Measurements from ENCODE around the gene NKX1-1.

NKX1-1 gene

GRCh38 chr4:1416051-1416947 is 10.1 kb upstream of the NKX1-1 start:
- DNase-seq = no peak

DNA sequence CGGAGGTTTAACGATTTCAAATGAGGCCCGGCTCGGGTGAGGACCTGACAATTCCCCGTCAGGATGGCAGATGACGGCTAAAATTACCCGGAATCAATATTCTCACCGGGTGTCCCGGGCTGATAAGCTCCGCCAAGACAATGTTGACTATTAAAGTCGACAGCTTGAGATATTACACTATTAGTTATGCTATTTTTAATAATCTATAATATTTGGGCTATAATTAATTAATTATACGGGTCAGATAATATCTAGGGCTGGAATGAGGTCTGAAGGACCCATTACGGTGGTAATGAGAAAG is 9.4 kb upstream of the NKX1-1 start:
- DNase-seq = no peak

DNA sequence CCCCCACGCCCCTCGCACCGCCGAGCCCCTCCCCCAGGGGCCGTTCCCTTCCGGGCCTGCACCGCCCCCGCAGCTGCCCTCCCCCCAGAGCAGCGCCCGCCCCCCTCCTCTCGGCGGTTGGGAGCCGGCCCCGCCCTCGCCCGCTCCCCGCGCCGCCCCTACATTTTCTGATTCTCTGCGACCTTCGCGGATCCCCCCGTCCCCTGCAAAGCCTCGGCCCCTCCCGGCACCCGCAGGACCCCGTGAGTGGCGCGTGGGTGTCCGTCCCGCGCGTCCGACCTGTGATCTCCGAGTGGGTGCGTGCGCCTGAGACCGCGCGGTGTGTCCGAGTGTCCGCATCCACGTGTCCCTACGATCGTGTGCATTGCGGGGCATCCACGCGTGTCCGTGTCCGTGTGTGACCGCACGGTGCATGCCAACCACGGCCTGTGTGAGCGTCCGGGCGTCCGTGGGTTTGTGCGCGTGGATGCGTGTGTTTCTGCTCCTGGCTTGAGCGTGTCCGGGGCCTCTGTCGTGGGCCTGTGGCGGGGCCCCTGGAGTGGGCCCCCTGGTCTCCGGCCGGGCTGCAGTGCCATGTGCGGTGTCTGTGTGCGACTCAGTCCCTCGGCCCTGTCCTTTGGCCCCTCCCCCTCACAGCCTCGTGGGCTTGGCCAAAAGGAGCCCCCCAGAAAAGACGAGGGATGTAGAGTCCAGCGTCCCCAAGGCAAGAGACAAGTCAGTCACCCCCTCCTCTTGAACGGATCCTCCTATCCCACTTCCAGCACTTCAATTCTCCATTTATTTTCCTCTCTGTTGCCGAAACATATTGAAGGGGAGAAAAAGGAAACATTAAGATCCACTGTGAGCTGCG is 8.8 kb upstream of the NKX1-1 start:
- DNase-seq = no peak

- no peak for DNase-seq
These were observed 7.6 kb upstream of the NKX1-1 start for GRCh38 chr4:1413687-1414479.

DNA sequence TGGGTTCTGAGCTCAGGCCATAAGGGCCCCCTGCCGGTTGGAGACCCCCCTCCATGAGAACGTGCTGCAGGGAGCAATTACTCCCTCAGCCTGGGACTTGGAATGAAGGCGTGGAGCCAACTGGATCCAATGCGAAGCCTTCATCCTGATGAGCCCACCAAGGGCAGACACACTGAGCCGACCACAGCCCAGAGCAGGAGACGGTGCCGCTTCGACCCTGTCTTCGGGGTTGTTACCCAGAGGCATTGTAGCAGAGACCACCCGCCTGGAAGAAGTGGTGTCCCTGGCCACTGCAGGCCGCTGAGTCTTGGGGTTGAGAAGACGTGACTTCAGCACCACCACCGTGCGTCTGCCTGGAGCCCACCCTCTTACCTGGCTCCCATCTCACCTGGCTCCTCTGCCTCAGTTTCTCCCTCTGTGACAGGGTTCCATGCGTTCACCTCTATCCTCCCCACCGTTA is 7.0 kb upstream of the NKX1-1 start:
- peak; percentile 4 for DNase-seq

GRCh38 chr4:1412376-1413203 is 6.3 kb upstream of the NKX1-1 start:
- no peak for DNase-seq

DNA sequence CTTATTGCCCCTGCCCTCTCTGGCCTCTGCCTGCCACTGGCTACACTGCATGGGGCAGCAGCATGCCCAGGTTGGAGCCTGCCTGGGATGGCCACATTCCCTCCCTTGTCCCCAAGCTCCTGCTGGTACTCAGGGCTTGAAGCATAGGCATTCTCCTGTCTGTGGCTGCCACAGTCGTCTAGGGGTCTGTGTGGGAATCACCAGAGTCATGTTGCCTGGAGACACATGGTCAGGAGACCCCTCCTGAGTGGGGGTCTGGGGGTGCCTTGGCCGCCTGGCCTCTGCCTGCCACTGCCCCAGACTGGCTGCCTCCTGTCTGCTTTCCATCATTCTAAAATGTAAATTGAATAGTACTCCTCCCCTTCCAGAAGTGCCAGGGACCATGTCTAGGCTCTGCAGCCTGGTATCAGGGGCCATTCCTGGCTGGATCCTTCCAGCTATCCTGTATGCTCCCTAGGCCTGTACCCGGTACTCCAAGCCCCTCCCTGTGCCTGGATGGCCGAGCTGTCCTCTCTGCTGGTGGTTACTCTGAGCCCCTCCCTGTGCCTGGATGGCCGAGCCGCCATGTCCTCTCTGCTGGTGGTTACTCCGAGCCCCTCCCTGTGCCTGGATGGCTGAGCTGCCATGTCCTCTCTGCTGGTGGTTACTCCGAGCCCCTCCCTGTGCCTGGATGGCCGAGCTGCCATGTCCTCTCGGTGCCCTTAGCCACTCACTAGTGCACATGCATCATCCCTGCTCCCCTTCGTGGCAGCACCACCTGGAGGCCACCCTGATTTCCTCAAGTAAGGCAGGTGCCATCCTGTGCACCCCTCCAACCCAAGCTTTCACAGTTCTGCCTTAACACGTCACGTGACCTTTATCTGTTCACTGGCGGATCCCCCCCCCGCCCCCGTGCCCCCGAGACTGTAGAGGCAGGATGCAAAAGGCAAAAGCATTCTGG is 5.5 kb upstream of the NKX1-1 start:
- DNase-seq = peak; percentile 6

DNA sequence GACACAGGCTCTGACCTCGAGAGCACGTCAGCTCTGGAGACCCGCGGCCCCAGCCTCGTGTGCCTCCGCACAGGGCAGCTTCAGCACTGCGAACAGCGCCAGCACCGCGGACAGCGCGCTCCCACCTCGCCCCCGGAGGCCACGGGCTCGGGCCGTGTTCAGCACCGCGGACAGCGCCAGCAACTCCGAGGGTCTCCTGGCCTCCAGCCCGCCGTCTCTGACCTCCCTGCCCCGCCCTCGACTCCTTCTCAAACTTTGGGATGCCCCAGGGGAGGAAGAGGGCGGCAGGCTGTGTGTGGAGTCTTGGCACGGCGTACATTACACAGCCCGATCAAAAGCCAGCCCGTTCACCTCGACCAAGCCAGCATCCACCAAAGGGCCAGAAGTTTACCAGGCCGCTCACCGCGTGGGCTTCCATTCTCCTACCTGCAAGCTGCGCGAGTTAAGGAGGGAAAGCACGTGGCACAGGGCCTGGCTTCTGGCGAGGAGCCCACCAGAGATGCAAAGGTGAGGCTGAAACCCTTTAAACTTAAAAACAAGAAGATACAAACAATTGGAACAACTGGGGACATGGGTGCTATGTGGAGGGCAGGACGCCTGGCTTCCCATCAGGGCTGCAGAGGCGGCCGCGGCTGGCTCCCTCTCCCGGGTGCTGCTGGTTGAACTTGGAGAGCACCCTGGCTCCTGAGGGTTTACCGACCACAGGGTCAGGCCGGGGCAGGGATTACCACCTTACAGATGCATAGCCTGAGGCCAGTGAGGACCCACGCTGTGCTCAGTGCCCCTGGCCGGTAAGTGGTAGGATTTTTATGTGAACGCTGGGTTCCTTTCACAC is 4.5 kb upstream of the NKX1-1 start:
- no peak for DNase-seq

DNA sequence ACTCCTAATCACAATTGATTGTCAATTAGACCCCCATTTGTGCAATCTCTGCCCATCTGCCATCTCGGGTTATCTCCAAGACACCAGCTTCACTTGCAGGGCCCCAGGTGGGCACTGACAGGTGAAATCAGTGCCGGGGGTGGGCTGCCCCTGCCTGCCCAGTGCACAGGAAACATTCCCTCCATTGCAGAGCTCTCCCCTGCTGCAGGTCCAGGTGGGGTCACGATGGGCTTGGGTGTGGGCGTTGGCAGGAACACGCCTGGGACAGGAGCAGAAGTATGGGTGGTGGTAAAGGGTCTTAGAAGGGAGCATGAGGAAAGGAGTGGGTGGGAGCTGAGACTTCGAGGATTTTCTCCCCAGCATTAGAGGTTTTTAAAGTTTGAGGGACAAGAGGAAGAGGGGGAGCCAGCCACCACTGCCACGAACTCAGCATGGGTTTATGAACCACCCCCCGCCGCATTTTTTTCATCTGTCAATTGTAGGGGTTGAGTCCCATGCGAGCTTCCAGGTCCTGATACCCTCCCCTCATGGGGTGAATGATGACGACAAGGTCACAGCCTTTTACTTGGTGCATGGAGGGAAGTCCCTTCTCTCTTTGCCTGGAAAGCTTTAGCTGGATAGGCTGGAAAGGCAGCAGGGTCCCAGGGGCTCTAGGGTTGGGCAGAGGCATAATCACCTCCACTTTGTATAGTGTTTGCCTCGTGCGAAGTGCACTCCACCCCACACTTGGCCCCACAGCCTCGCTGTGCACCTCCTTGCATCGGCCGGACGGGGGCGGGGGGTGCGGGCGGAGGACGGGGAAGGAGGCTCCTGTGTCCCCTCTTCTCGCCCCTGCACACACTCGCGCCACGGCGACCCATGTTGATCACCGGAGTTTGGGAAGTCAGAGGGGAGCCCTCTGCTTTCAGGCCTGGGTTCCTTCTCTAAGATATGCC is 3.5 kb upstream of the NKX1-1 start:
- no peak for DNase-seq

GRCh38 chr4:1409079-1409478 is 2.8 kb upstream of the NKX1-1 start:
- DNase-seq = no peak

DNA sequence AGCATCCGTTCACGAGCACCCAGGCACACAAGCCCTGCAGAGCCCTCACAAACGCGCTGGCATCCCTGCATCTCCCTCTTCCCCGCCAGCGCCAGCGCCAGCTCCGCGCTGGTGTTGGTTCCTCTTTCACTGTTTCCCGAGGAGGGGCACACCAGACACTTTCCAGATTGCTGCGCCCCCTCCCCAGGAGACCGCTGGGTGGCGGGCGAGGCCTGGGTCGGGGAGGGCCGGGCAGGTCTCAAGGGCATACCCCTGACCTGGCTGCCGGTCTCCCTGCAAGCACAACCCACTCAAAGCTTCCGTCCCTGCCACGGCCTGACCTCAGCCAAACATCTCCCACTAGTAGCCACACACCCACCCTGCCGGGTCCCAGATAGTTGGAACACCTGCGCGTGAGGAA is 2.2 kb upstream of the NKX1-1 start:
- no peak for DNase-seq

DNA sequence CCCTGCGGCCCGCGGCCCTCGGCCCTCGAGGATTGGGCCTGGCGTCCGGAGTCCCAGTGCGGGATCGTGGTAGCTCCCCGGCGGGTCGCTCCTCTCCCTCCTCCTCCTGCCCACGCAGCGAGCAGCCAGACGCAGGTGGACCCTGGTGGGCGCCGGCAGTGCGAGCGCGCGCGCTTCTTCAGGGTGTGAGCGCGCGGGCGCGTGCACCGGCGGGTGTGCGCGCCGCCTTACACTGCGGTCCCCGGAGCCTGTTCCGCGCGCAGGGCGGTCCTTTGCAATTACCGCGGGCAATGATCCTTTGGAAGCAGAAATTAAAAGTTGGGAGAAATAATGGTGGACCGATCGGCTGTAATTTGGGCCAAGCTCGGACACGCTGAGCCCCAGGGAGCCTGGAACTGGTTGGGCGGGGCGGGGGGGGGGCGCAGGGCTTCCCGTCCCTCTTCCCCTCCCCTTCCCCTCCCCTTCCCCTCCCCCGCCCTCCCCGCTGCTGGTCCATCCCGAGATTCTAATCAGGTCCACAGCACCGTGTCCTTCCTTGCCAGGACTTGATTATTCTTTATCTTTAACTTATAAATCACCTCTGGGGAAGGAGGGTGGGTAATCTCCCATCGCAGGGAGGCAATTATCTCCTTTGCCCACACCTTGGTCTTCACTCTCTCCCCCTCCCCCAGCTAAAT is 1.6 kb upstream of the NKX1-1 start:
- no peak for DNase-seq

- DNase-seq = no peak
These were observed 877 bp upstream of the NKX1-1 start for GRCh38 chr4:1406981-1407656.

DNA sequence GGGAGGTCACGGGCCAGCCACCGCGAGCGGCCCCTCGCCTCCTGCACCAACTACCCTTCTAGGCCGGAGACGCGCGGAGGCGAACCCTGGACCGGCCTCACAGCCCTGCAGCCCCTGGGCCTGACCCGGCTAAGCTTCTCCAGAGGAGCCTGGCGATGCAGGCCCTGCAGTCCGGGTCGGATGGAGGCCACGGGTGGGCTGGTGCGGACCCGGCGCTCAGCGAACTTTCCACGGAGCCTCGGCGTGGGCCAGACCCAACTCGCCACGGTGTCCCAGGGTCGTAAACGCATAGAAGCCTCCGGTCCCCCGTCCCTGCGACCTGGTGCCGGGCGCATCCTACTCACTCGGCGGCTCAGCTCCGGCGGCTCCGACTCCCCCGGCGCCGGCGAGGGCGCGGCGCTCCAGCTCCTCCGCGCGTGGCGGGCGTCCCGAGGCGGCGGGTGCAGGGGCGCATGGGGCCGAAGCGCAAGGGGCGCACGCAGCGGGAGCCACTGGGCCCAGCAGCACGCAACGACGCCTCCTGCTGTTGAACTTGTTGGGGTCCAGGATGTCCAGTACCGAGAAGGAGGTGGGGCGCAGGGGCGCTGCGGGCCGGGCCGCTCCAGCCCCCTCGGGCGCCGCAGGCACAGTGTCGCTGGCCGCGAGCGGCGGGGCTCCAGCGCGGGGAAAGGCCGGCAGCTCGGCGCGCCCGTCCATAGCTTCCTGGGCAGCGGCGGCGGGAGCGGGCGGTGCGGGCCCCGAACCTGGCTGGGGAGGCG is 427 bp downstream of the NKX1-1 start:
- DNase-seq = no peak

GRCh38 chr4:1405254-1405635 is 997 bp downstream of the NKX1-1 start:
- DNase-seq = no peak

DNA sequence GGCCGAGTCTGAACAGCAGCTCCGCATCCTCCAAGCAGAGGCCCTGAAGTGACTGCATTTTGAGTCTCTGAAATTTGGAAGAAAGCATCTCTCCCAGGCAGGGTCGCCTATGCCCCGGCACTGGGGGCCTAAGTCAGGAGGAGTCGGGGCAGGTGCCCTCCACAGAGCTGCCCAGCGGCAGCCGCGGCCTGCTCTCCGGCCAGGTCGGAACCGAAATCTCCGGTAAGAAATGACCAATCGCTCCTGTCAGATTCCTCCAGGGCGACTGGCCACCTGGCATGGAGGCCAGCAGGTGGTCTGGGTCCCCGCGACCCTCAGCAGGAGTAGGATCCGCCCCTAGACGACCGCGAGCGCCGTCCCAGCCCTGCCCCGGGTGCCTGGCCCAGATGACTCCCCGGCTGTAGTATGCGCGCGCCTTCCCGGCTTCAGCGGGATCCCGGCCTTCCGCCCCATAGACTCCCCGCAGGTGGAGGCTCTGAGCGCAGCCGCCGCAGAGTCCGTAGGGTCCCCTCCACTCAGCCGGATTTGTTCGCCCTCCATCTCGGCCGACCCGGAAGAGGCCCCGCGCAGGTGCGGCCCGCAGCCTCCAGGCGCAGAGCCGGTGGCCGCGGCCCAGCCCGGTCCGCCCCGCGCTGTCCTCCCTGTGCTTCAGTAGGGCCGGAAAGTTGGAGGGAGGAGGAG is 1.5 kb downstream of the NKX1-1 start:
- DNase-seq = no peak
